ENCODE measurements around the gene HNRNPA2B1.

HNRNPA2B1 gene

GRCh38 chr7:26200444-26201246 is at the start of gene HNRNPA2B1:
Gene HNRNPA2B1, minus strand, starts transcription at chr7:26200746. Its CDS starts 169 bp downstream, at chr7:26200577.
- DNase-seq = peak; percentile 97

GRCh38 chr7:26250239-26250638 is 49.7 kb upstream of the HNRNPA2B1 start:
- no peak for DNase-seq

- no peak for DNase-seq
Observed at GRCh38 chr7:26245150-26245549, 44.6 kb upstream of the HNRNPA2B1 start.

- DNase-seq = no peak
Observed at GRCh38 chr7:26238032-26238431, 37.5 kb upstream of the HNRNPA2B1 start.

GRCh38 chr7:26237035-26237807 is 36.7 kb upstream of the HNRNPA2B1 start:
- DNase-seq = no peak

- no peak for DNase-seq
Observed at GRCh38 chr7:26233902-26234511, 33.5 kb upstream of the HNRNPA2B1 start.

GRCh38 chr7:26227987-26228386 is 27.4 kb upstream of the HNRNPA2B1 start:
- no peak for DNase-seq

GRCh38 chr7:26224359-26224758 is 23.8 kb upstream of the HNRNPA2B1 start:
- DNase-seq = no peak

GRCh38 chr7:26216049-26216448 is 15.5 kb upstream of the HNRNPA2B1 start:
- no peak for DNase-seq

GRCh38 chr7:26213807-26214515 is 13.4 kb upstream of the HNRNPA2B1 start:
- no peak for DNase-seq

- no peak for DNase-seq
Observed at GRCh38 chr7:26212921-26213718, 12.6 kb upstream of the HNRNPA2B1 start.

GRCh38 chr7:26208040-26208439 is 7.5 kb upstream of the HNRNPA2B1 start:
- no peak for DNase-seq

- no peak for DNase-seq
Observed at GRCh38 chr7:26203016-26203415, 2.5 kb upstream of the HNRNPA2B1 start.

GRCh38 chr7:26202019-26202990 is 1.8 kb upstream of the HNRNPA2B1 start:
- no peak for DNase-seq

- DNase-seq = peak; percentile 79
Observed at GRCh38 chr7:26201247-26202018, 887 bp upstream of the HNRNPA2B1 start, which contains the start of gene CBX3. Gene CBX3, plus strand, starts transcription at chr7:26201745. Its CDS starts 1,254 bp downstream, at chr7:26202999.

GRCh38 chr7:26200038-26200443 is 505 bp downstream of the HNRNPA2B1 start:
- no peak for DNase-seq

GRCh38 chr7:26199301-26200037 is 1.1 kb downstream of the HNRNPA2B1 start:
- DNase-seq = no peak

- DNase-seq = no peak
Observed at GRCh38 chr7:26198781-26199169, 1.8 kb downstream of the HNRNPA2B1 start.

- no peak for DNase-seq
Observed at GRCh38 chr7:26198133-26198780, 2.3 kb downstream of the HNRNPA2B1 start.
